Putamen (tissue), 1 donor: ENCODE data around the gene CD1E.
"Not testable (repeated sequence)": the region's sequence is repeated elsewhere in the genome, so short reads cannot be mapped to it uniquely, and the experiment has no call there.

ENCODE experiments used
- DNase-seq: peaks from one replicate; pipeline ENCODE4 v3.0.0-alpha.2; 2016; ENCODE audit warnings: low spot score

The CD1E gene

GRCh38 chr1:158362941-158363340, 9.2 kb downstream of the CD1E start:
- DNase-seq, result no peak

- no peak for DNase-seq
These were observed 13.1 kb downstream of the CD1E start for GRCh38 chr1:158366783-158367182.

GRCh38 chr1:158371188-158371953, 17.7 kb downstream of the CD1E start:
- no peak for DNase-seq

DNA sequence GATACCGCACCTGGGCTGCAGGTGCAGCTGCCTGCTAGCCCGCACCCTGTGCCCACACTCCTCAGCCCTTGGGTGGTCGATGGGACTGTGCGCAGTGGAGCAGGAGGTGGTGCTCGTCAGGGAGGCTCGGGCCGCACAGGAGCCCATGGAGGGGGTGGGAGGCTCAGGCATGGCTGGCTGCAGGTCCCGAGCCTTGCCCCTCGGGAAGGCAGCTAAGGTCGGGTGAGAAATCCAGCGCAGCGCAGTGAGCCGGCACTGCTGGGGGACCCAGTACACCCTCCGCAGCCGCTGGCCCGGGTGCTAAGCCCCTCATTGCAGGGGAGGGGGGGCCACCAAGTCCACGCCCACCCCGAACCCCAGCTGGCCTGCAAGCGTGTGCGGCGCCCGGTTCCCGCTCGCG, 20.4 kb downstream of the CD1E start:
- not testable (repeated sequence) for DNase-seq

GRCh38 chr1:158374860-158375259, 21.2 kb downstream of the CD1E start:
- no peak for DNase-seq

DNA sequence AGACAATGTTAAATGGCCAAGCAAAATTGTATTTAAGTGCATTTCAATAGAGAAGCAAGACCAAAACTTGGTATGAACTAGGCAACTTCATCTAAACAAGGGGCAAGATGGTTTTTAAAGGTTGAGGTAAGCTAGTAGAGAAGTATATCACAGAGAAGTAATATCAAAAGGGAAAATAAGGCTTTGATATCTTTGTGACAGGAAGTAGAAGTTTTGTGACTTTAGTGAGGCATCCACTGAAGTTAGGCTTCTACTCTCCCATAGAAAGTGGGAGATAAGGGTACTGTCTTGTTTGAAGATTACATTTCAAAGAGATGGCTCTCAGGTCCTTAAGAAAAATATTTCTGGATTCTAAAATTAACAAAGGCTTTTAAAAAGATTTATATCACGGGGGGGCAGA, 36.6 kb downstream of the CD1E start:
- no peak for DNase-seq

DNA sequence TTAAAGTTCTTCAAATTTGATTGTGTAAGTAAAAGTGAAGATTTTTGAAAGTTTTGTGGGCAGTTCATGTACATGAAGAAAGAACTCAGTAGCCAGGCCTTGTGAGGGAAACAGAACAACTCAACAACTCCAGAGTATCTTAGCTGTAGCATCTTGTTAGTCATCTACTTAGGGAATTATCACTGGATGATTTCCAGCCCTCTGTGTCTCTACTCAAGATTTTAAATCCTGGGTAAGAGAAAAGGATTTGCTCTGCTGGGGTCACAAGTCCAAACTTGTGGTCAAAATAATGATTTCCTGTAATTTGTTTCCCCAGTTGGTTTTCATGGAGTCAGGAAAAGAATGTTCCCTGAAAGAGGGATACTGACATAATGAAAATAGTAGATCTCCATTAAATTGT, 37.4 kb downstream of the CD1E start:
- DNase-seq, result no peak

DNA sequence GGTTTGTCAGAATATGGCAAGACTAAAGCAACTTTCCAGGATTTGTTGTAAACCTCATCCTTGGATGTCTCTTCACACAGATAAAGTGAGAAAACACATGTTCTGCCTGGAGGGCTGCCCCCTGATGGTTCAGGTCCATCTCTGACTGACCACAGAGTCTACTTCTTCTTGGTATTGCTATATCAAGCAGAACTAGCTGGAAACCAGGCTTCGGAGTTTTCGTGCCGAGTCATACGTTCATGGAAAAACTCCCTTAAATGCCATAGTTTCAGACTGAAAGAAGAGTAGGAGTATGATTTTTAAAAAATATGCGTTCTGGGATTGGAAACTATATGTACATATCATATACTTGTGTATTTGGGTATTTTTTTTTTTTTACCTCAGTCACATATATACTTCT, 39.8 kb downstream of the CD1E start:
- DNase-seq, result no peak

GRCh38 chr1:158396646-158397045, 43.0 kb downstream of the CD1E start:
- DNase-seq, result no peak

DNA sequence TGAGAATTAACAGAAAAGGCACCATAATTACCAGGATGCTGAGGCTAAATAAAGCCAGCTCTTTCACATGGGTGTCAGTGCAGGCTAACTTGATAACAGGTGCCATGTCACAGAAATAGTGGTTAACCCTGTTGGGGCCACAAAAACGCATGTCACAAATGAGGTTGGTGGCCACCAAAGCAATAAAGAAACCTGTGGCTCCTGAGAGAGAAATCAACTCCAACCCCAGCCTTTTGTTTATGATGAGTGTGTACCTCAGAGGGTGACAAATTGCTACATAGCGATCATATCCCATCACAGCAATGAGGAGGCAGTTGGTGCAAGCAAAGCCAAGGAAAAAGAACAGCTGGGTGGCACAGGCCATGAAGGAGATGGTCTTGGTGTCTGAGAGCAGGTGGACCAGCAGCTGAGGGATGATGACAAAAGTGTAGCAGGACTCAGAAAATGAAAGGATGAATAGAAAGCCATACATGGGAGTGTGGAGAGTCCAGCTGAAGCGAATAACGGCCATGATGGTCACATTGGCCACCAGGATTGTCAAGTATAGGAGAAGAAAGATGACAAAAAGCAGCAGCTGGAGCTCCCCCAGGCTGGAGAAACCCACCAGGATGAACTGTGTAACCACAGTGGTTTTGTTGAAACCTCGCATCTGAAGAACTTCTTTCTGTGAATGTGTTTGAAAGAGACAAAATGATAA, 45.3 kb downstream of the CD1E start, which contains the start of gene OR10T2:
OR10T2 (minus strand) TSS at position 649 of the 697 bp plus-strand sequence; CDS start at position 649, 0 bp downstream.
- no peak for DNase-seq

GRCh38 chr1:158400871-158401270, 47.2 kb downstream of the CD1E start:
- no peak for DNase-seq

DNA sequence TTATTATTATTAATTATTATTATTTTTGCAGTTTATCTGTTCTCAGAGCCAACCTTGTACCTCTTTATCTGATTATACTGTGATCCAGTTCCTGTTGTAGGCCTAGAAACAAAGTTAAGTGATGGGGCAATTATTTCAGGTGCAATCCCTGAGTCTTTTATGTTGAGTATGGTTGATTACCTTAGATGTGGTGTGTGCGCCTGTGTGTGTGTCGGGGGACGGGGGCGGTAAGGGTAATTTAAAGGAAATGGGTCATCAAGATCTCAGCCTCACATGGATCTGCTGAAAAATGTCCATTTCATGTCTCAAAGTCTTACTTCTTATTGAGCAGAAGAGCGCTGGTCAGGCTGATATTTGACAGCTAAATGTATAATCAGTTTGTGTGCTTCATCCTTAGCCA, 53.4 kb downstream of the CD1E start:
- DNase-seq, result no peak
